ENCODE measurements around the gene DMRTA1.

Gene DMRTA1, protein sequence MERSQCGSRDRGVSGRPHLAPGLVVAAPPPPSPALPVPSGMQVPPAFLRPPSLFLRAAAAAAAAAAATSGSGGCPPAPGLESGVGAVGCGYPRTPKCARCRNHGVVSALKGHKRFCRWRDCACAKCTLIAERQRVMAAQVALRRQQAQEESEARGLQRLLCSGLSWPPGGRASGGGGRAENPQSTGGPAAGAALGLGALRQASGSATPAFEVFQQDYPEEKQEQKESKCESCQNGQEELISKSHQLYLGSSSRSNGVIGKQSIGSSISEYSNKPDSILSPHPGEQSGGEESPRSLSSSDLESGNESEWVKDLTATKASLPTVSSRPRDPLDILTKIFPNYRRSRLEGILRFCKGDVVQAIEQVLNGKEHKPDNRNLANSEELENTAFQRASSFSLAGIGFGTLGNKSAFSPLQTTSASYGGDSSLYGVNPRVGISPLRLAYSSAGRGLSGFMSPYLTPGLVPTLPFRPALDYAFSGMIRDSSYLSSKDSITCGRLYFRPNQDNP

DNA sequence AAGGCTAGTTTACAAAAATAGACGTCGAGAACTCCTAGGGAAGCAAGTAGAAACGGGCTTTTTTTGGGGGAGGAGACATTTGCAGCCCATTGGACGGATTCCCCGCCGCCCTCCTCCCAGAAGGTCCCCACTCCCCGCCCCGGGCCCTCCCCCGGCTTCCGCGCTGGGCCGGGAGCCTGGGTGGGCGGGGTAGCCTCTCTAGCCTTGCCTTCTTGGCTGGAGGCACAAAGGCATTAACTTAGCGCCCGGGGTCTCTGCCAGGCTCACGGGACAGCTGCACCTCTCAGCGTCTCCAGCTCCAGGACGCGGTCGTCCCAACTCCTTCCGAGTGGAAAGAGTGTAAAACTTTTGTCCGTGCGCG, at the start of gene DMRTA1:
DMRTA1 (plus strand) TSS at position 236 of the 361 bp plus-strand sequence. CDS start 242 bp downstream, outside the sequence.
- in situ Hi-C loops (cut with HindIII; ENCODE audit: low sequenced_read_pairs) = loop anchor here (25.0 kb wide), 1 partner anchor 634 kb away; the partner anchor contains the start of gene MTAP

DNA sequence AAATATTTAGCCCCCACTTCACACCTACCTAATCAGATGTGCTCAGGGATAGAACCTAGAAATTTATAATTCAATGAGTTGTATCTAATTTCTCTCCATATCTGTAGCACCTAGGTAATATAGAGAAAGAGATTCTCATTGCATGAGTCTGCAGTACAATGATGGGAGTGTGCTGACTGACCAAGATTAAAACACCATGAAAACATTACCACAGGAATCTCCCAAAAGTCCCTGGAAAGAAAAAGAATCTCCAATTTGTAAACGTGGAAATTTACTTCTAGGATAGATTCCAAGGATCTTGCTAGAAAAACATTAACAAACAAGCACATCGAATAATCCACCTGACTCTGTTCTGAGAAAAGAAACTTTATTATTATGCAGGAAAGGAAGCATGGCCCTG, 45.0 kb upstream of the DMRTA1 start:
- in situ Hi-C loops (cut with HindIII; ENCODE audit: low sequenced_read_pairs) = no loop called here

DNA sequence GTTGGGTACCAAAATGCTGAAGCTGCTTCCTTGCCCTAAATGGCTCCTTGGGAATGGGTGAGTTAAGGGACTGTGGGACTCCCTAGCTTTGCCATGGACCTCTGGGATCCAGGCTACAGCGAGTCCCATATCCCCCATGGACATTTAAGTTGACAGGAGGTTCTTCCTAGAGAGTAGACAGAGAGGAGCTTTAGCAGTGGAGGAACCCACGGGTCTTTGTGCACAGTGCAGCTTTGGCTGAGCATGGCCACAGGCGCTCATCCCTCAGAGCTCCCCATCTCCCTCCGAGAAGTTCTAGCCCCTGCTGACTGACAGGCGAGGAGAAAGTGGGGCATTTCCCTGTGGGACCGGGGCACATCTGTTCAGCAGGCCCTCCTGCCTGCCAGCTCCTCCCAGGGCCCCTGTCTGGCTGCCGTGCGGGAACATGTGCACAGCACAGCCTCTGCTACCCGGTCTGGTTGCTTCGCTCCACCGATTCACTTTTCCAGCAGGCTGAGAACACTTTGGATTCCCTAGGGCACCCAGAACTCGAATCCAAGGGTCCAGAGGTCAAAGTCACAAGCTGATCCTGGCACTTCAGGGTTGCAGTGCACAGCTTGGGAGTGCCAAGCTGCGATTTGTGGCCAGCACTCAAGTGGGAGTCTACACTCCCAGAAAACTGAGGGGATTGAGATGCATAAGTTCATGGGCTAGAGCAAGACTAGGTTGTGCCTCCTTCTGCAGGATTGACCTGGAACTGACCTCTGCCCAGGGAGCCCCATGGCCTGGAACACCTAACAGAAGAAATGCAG, 40.6 kb upstream of the DMRTA1 start:
- in situ Hi-C loops (cut with HindIII; ENCODE audit: low sequenced_read_pairs) = no loop called here

DNA sequence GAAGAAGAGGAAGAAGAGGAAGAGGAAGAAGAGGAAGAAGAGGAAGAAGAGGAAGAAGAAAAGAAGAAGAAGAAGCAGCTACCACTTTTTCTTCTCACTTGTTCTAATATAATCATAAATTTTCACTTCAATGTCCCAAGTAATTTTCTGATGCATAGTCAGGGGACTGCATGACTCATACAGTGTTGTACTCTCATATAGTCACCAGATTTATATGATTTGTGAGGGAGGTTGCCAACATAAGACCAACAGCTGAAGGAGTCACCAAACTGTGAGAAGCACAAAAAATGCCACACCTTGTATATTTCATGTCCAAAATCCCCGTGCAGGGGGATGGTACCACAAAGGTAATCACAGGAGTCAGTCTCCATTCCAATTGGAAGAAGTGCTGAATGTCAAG, 32.7 kb upstream of the DMRTA1 start:
- in situ Hi-C loops (cut with HindIII; ENCODE audit: low sequenced_read_pairs) = no loop called here

DNA sequence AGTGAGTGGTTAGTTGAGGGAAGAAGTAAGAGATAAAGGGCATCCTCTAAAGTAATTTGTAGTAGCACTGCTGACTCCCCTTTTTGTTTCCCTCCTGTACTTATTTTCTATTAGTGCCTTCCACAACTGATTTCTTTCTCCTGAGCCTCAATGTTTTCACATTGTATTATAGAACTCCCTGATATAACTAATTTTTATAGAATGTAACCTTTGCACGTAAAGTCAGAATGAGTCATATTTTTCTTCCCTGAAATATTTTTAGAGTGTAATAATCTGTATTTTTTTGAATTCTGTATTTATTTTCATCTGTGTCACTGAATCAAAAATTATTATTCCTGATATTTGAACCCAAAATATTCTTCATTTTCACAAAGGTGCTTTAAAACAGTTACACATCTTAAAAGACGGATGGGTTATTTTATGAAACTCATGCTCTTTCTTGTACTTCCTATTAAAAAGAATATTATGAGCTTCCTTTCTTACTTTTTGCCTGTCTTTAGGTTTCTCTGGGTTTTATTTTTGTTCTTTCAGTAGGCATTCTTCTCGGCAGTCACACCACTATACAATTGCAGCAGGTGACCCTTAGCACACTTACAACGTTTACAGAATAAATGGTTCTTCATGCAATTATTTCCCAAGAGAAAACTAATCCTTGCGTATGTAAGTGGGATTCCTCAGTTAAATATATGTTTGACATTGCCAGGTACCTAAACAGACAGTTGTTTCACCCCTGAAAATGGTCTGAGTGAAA, 30.5 kb upstream of the DMRTA1 start:
- in situ Hi-C loops (cut with HindIII; ENCODE audit: low sequenced_read_pairs) = no loop called here

DNA sequence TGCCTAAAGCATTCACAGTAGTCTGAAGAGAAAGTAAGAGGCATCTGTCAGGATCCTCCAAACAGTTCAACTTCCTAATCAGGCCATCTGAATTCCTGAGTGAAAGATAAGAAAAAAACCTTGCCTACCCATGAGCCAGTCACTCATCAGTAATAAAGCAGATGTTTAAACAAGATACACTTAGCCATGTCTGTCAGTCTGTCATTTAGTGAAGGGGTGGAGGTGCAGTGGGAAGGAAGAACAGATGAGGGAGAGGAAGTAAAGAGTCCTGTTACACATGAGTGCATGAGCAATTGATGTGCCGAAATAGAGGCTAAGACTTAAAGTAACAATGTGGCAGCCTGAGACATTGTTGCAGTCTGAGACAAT, 29.9 kb upstream of the DMRTA1 start:
- in situ Hi-C loops (cut with HindIII; ENCODE audit: low sequenced_read_pairs) = no loop called here

DNA sequence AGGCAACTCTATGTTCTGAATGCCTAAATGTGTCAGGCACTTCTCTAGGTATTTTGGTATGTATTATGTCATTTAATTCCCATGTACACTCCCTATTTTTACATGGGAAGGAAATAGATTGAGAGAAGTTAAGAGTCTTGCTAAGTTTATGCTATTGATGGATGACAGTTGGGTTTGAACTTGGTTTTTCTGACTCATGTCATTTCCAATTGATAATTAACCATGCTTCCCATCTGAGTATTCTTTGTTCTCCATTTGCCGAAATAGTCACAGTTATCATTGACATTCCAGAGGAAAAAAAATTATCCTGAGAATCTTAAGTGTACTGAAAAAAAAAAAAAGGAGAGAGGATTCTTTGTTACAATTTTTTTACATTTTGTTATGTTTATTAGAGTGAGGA, 23.1 kb upstream of the DMRTA1 start:
- in situ Hi-C loops (cut with HindIII; ENCODE audit: low sequenced_read_pairs) = no loop called here

DNA sequence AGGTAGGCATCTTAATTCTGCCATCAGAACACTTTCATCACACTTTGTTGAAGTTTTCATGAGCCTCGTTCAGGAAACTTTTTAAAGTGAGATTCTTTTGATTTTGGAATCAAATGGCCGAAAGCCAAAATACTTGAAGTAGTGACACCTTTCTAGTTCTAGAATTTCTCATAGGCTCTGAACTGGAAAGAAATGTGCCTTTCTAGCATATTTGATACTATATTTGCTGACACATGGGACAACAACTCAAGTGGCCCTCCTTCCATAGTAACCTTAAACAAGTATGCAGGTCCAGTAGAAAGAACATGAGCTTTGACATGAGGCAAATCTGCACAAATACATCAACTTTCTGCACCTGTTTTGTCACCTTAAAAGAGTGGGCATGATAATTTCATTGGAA, 22.0 kb upstream of the DMRTA1 start:
- in situ Hi-C loops (cut with HindIII; ENCODE audit: low sequenced_read_pairs) = loop anchor here (5.0 to 25.0 kb wide), 2 partner anchors 77 to 612 kb away; partner anchors contain the start of gene MTAP

DNA sequence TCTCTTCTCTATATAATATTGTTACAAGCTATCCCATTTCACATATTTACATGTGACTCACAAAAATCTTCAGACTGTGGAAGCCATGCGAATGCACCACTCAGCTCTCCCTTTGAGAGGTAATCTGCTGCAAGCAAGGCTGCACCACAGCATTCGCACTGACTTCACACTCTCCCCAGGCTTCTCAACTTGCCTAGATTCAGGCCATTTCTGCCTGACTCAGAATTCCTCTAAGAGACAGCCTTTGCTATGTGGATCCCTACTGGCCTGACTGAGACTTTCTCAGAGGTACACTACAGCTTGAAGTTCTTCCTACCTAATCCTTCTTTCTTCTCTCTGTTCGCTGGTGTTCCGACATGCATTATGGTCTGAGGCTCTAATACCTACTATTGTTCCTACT, 21.1 kb upstream of the DMRTA1 start:
- in situ Hi-C loops (cut with HindIII; ENCODE audit: low sequenced_read_pairs) = loop anchor here (5.0 to 25.0 kb wide), 2 partner anchors 78 to 613 kb away; partner anchors contain the start of gene MTAP

DNA sequence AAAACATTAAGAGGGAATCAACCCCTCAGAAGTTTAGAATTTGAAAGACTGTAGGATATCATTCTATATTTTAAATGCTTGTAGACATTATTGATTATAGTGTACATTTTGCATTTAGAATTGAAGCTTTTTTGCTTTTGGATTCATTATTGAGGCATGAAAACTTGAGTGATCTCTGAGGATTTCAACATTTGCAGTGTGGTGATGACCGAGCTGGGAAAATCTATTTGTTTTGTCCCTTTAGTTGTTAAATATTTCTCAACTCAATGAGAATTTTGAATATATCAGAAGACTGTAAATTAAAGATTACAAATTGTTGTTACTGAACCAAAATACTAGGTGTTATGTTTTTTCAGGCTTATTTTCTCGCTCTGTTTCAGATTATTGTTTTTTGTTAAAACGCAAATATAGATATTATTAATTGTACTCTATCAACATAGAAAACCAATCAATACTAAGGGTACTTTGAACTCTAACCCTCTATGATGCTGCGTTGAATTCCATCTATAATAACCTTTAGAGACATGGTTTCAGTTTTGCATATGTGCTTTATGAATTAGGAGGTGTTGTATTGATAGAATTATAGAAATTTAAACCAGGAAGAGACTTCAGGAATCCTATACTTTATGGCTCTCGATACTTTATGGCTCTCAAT, 19.3 kb upstream of the DMRTA1 start:
- in situ Hi-C loops (cut with HindIII; ENCODE audit: low sequenced_read_pairs) = loop anchor here (5.0 to 25.0 kb wide), 2 partner anchors 80 to 615 kb away; partner anchors contain the start of gene MTAP

DNA sequence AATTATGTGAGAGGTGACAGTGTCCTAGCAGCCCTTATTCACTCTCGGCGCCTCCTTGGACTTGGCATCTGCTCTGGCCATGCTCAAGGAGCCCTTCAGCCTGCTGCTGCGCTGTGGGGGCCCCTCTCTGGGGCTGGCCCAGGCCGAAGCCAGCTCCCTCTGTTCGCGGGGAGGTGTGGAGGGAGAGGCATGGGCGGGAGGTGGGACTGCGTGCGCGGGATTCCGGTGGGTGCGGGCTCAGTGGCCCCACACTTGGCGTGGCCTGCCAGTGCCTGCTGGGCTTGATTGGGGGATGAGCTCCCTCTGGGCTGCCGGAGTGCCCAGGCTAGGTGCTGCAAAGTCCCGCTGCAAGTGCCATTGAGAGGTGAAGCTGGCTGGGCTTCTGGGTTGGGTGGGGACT, 12.9 kb upstream of the DMRTA1 start:
- in situ Hi-C loops (cut with HindIII; ENCODE audit: low sequenced_read_pairs) = loop anchor here (25.0 kb wide), 1 partner anchor 621 kb away; the partner anchor contains the start of gene MTAP

DNA sequence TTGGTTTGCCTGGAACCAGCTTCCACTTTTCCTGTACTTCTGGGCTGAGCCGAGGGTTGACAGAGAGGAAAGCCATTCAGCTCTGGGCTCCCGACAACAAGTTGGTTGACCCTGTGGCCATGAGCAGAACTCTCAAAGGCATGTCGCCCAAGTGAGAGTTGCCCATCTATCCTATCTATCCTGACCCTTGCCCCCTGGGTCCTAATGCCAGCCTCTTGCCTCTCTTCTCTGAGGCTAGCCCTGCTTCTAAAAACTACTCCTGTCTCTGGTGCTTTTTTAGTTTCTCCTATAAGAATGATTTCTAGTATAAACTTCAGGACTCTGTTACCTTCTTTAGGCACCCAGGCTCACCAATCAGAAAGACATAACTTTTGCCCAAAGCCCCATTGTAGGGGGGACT, 11.4 kb upstream of the DMRTA1 start:
- in situ Hi-C loops (cut with HindIII; ENCODE audit: low sequenced_read_pairs) = loop anchor here (25.0 kb wide), 1 partner anchor 623 kb away; the partner anchor contains the start of gene MTAP

DNA sequence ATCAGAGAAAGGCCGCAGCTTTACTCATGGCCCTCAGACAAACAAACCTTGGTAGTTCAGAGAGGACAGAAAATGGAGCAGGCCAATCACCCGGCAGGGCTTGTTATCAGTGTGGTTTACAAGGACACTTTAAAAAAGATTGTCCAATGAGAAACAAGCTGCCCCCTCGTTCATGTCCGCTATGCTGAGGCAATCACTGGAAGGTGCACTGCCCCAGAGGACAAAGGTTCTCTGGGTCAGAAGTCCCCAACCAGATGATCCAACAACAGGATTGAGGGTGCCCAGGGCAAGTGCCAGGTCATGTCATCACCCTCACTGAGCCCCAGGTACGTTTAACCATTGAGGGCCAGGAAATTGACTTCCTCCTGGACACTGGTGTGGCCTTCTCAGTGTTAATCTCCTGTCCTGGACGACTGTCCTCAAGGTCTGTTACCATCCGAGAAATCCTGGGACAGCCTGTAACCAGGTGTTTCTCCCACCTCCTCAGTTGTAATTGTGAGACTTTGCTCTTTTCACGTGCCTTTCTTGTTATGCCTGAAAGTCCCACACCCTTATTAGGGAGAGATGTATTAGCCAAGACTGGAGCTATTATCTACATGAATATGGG, 9.1 kb upstream of the DMRTA1 start:
- in situ Hi-C loops (cut with HindIII; ENCODE audit: low sequenced_read_pairs) = loop anchor here (25.0 kb wide), 1 partner anchor 625 kb away; the partner anchor contains the start of gene MTAP

DNA sequence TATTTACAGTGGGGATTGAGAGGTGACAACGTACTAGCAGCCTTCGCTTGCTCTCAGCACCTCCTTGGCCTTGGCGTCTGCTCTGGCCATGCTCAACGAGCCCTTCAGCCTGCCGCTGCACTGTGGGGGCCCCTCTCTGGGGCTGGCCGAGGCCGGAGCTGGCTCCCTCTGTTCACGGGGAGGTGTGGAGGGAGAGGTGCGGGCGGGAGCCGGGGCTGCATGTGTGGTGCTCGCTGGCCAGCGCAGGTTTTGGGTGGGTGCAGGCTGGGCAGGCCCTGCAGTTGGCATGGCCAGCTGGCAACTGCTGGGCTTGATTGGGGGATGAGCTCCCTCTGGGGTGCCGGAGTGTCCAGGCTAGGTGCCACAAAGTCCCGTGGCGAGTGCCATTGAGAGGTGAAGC, 5.8 kb upstream of the DMRTA1 start:
- in situ Hi-C loops (cut with HindIII; ENCODE audit: low sequenced_read_pairs) = loop anchor here (25.0 kb wide), 1 partner anchor 629 kb away; the partner anchor contains the start of gene MTAP

DNA sequence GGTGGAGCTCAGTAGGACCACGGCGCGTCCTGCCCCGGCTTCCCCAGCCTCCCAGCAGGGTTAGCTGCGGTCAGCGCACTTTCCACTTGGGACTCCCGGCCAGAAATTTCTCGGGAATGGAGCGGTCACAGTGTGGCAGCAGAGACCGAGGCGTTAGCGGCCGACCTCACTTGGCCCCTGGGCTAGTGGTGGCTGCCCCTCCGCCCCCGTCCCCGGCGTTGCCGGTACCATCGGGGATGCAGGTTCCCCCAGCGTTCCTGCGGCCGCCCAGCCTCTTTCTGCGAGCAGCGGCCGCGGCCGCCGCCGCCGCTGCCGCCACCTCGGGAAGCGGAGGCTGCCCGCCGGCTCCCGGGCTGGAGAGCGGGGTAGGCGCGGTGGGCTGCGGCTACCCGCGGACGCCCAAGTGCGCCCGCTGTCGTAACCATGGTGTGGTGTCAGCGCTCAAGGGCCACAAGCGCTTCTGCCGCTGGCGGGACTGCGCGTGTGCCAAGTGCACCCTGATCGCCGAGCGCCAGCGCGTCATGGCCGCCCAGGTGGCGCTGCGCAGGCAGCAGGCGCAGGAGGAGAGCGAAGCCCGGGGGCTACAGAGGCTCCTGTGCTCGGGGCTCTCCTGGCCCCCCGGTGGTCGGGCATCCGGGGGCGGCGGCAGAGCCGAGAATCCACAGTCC, 460 bp downstream of the DMRTA1 start:
- in situ Hi-C loops (cut with HindIII; ENCODE audit: low sequenced_read_pairs) = loop anchor here (25.0 kb wide), 1 partner anchor 635 kb away; the partner anchor contains the start of gene MTAP

DNA sequence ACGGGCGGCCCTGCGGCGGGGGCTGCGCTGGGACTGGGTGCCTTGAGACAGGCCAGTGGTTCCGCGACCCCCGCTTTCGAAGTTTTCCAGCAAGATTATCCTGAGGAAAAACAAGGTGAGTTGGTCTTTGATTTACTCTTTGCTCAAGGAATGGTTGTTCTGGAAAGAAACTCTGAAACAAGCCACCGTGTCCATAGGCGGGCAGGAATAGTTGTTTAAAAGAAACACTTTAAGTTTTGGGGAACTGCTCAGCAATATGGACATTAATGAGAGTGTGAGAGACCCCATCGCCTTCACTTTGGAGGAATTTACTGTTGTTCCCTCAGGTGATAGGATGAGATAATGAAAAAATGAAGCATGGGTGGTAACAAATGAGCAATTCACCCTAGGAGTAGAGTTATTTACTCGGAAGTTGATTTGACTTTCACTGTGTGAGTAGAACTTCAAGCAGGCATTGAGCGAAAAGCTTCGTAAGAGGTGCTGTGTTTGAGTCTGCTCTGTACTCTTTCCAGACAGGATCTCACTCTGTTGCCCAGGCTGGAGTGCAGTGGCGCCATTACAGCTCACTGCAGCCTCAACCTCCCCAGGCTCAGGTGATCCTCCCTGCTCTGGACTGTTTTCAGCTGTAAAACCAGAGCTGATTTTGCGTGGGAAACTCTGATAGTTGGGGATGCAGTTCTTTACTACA, 1.1 kb downstream of the DMRTA1 start:
- in situ Hi-C loops (cut with HindIII; ENCODE audit: low sequenced_read_pairs) = loop anchor here (25.0 kb wide), 1 partner anchor 635 kb away; the partner anchor contains the start of gene MTAP

DNA sequence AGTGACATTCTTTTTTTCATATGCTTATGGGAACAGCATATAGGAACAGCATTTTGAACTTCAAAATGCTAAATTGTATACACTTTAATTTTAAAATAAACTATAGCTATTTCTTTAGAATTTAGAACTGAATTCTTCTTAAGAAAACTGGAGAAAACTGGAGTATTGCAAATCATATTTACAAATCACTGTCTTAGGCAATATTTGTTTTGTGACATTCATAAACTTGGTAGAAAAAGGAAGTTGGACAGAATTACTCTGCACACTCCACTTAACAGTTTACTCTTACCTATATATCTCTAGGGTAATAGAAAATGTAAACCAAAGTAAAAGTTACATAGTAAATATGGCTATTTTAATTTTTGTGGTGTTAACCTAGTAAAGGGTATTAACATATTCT, 3.1 kb downstream of the DMRTA1 start:
- in situ Hi-C loops (cut with HindIII; ENCODE audit: low sequenced_read_pairs) = loop anchor here (25.0 kb wide), 1 partner anchor 637 kb away; the partner anchor contains the start of gene MTAP

DNA sequence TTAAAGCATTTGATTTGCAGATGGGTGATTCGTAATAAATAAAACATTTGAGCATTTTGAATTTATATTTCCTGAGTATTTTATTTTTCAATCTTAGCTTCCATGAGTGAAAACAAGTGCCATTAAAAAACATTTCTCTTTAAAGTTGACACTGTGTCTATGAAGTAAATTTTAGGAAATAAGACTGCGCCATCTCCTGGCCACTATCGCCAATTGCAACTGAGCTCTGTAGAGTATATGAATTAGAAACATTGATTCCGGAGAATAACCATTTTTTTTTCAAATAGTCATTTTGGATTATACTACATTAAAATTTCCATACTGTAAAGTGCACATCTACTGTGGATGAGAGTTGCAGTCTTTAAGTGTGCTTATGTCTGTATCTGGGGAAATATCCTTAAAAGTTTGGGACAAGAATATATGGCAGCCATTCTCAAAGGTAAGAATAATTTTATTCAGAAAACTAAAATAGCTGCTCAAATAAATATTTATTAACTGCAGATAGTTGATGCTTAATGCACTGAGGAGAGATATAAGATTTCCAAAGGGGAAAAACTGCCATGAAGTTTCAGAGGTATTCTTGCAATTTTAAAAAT, 5.9 kb downstream of the DMRTA1 start:
- in situ Hi-C loops (cut with HindIII; ENCODE audit: low sequenced_read_pairs) = no loop called here

Measured in endothelial cell of hepatic sinusoid (primary cell).